Activated CD4-positive, alpha-beta T cell treated with anti-CD3 and anti-CD28 coated beads for 36 hours (primary cell): ENCODE measurements around the gene MAML3. TPM values are rescaled to one million over a fixed set of nuclear protein-coding genes. Genes with fewer than 3 reads are reported as not detected.

Experiments used
- ATAC-seq: fragments of 200-7000 bp; cut with Tn5 transposase; one replicate; pipeline ENCODE4 v1.10.0; 2021; ENCODE audit warnings: mild to moderate bottlenecking, moderate library complexity
- CTCF ChIA-PET: fragments of 350-600 bp; sonication (Branson Sonifier 250); formaldehyde crosslinking; loops from one replicate; lab custom pipeline; 2021; ENCODE audit warnings: antibody characterized with exemption; lab: Charles Lee
- POLR2A ChIA-PET: fragments of 350-600 bp; sonication (Branson Sonifier 250); formaldehyde crosslinking; loops from one replicate; lab custom pipeline; 2021; ENCODE audit warnings: antibody characterized with exemption, inconsistent platforms; lab: Charles Lee
- DNase-seq: peaks from one replicate; pipeline ENCODE4 v3.0.0-alpha.2; 2020
- H3K27ac Mint-ChIP-seq: one replicate; pipeline ENCODE4 v1.8.0; 2021; ENCODE audit warnings: mixed read lengths
- H3K27me3 Mint-ChIP-seq: one replicate; pipeline ENCODE4 v1.8.0; 2021; ENCODE audit warnings: mixed read lengths
- H3K36me3 Mint-ChIP-seq: one replicate; pipeline ENCODE4 v1.8.0; 2021; ENCODE audit warnings: low read depth, mixed read lengths
- H3K4me1 Mint-ChIP-seq: one replicate; pipeline ENCODE4 v1.8.0; 2021; ENCODE audit warnings: mixed read lengths
- H3K4me3 Mint-ChIP-seq: one replicate; pipeline ENCODE4 v1.8.0; 2021; ENCODE audit warnings: mild to moderate bottlenecking, moderate library complexity, mixed read lengths
- H3K9me3 Mint-ChIP-seq: one replicate; pipeline ENCODE4 v1.8.0; 2021; ENCODE audit warnings: low read depth, mixed read lengths
- intact Hi-C, 2 experiments: fragments of 100-400 bp; cut with DNase I in 1 of 2; cut with micrococcal nuclease in 1 of 2; formaldehyde crosslinking; loops; one replicate each; pipeline versions ENCODE4 v1.14.2 to v1.15.1; 2022 to 2024; cut with DNase I, micrococcal nuclease
- total RNA-seq, 2 experiments: library from RNA; stranded (reverse); gene quantifications; one replicate each; pipeline ENCODE4 v1.2.3, GENCODE V29; 2021

The MAML3 gene
- total RNA-seq, 2 experiments from 2014 or later, result 1.6 to 1.9 TPM

DNA sequence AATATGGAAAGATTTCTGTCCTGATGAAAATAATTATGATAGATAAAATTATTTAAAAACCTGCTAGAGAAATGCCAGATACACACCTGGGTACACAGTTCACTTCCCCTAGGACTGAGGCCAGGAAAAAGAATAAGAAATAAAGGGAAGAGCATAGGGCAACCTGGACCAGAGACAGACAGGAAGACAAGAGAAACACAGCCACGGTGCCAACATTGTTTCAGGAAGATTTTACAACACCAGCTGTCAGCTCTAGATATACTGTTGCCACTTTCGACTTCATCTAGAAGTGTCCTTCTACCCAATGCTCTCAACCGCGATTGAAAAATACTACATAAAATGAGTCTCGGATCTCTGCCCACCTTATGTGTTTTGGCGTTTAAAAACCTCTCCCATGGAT, 128.5 kb downstream of the MAML3 start:
- peaks cover 5% of the 10 kb centered on the region for H3K27me3 Mint-ChIP-seq
- no peak for ATAC-seq
- no peak overlapping the region for H3K4me3 Mint-ChIP-seq
- DNase-seq, result no peak
- no peak overlapping the region for H3K27ac Mint-ChIP-seq
- H3K4me1 Mint-ChIP-seq, result no peaks in the 10 kb centered on the region
- CTCF ChIA-PET, result no interaction called here
- POLR2A ChIA-PET, result no interaction called here
- H3K9me3 Mint-ChIP-seq, result no peaks in the 10 kb centered on the region
- H3K36me3 Mint-ChIP-seq, result no peaks in the 10 kb centered on the region
- intact Hi-C loops, result no loop called here

DNA sequence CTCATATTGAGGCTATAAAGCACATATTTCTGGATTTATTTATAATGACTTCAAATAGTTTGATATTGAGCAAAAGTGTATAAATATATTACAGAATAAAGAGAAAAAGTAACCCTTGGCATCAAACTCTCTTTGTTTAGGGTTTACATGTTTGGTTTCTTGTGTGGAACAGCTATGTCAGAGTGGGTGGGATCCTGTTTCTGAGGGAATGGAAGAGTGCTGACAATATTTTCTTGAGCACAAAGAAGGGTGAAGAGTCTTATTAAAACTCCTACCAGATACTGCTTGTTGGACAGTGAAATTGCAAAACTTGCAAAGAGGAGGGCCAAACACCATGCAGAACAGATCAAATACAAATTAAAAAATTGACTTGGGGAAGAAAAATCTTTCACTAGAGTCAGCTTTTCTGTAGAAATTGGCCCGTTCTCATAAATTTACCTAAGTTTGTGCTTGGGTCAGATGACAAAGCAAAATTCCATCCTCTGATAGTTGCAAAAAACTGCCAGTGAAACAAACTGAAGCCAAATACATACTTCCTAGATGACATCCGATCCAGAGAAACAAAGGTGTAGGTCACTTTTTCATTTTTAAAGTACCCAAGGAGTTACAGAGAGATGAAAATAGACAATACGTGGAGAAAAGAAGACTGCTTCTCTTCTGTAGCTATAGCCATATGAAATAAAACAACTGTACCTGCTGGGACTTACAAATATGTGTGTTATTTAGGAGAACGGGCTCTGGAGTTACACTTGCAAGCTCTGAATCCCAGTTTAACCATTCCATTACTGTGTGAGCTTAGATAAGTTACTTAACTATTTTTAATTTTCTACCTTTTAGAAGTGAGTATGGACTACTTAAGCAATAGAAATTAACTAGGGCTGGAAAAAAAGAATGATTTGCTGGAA, 133.3 kb downstream of the MAML3 start:
- intact Hi-C loops, result no loop called here
- no peaks in the 10 kb centered on the region for H3K4me1 Mint-ChIP-seq
- H3K27ac Mint-ChIP-seq, result no peak overlapping the region
- POLR2A ChIA-PET, result interaction anchor here (0.6 kb wide), 1 partner anchor 42 kb away, joined by 3 read pairs; no protein-coding TSS in a partner anchor
- no peaks in the 10 kb centered on the region for H3K9me3 Mint-ChIP-seq
- H3K36me3 Mint-ChIP-seq, result no peaks in the 10 kb centered on the region
- DNase-seq (no peak), ATAC-seq (no peak)
- no peaks in the 10 kb centered on the region for H3K27me3 Mint-ChIP-seq
- CTCF ChIA-PET, result interaction anchor here (0.6 to 2.3 kb wide), 2 partner anchors 14 to 323 kb away, joined by 3 to 7 read pairs; no protein-coding TSS in a partner anchor
- H3K4me3 Mint-ChIP-seq, result no peak overlapping the region

DNA sequence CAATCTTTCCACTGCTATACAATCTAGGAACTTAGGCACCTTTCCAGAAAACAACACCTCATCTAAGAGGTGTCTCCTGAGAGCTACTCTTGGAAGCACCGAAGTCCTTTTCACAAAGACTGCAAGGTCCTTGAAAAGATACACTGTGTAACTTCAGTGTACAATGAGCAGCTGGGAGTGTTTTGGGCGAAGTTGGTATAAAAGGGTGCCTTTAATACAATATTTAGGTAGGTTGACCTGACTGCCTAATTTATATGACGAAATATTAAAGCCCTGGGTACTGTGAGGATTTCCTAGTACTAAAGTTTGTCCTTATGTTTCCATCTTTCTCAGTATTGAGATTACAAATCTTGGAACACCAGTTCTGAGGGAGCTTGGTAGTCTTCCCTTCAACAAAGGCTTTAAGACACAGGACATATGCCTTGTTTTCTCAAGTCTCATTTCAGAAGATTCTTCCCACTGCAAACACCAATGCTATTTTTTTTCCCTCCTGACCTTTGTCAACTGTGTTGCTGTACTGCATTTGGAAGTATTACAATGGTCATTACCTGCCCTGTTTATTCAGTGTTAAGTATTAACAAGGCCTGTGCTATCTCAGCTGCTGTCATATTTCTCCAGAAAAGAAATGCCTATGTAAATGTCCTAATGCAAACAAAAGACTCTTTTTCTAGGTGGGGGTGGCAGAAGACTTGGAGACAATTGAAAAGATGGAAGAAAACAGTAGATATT, 134.2 kb downstream of the MAML3 start:
- H3K4me3 Mint-ChIP-seq, result no peak overlapping the region
- no peaks in the 10 kb centered on the region for H3K9me3 Mint-ChIP-seq
- POLR2A ChIA-PET, result no interaction called here

DNA sequence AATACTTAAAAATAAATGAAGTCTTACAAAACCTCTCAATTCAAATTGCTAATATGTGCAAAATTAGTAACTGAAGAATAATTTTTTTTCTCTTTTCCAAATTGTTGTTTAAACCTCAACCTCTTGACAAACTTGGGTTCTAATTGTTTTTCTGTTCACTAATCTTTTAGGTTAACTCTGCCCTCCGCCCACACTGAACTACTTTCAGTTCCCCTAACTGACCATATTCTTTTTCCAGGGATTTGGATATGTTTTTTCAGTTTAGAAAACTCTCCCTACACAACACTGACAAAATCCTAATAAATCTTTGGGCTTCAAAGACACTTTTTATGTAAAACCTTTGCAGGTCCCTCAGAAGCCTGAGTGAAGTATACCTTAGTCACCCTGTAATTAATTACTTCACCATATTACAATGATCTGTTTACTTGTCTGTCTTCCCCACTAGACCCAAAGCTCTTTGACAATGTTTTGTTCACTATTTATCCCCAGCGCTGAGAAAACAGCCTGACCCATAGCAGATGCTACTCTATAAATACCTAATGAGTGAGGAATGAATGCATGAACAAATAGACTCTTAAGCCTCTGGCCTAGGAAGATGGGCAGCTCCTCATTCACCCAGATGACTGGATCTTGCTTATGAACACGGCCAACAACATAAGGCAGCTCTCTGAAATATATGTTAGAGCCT, 134.9 kb downstream of the MAML3 start:
- no peaks in the 10 kb centered on the region for H3K36me3 Mint-ChIP-seq
- CTCF ChIA-PET, result interaction anchor here (0.6 to 0.9 kb wide), 2 partner anchors 30 to 52 kb away, joined by 3 to 6 read pairs; no protein-coding TSS in a partner anchor
- intact Hi-C loops, result no loop called here

More for the DNA sequence above, 134.2 kb downstream of the MAML3 start:
- CTCF ChIA-PET, result interaction anchor here (0.6 to 2.3 kb wide), 3 partner anchors 15 to 51 kb away, joined by 3 to 7 read pairs (median 6); no protein-coding TSS in a partner anchor
- Mint-ChIP-seq H3K27me3 (no peaks in the 10 kb centered on the region), H3K36me3 (no peaks in the 10 kb centered on the region), H3K4me1 (no peaks in the 10 kb centered on the region), H3K27ac (no peak overlapping the region)
- DNase-seq, result no peak
- intact Hi-C loops, result no loop called here
- ATAC-seq, result no peak

DNA sequence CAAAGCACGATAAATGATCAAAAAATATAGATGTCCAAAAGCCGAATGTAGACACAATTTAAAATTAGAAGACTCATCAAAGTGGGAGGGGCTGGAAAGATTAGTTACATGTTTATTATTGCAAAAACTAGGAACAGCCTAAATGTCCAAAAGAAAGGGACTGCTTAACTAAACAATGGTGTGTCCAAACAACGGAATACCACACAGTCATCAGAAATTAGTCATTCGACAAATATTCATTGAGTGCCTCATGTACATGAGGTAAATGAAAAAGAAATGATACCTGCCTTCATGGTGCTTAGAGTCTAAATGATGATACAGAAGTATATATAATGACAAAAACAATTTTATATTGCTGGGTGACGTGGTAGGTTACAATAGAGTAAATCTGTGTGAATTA, 139.7 kb downstream of the MAML3 start:
- DNase-seq (no peak), ATAC-seq (no peak)
- intact Hi-C loops, result no loop called here
- Mint-ChIP-seq H3K4me1 (peaks cover 9% of the 10 kb centered on the region), H3K27ac (no peak overlapping the region), H3K4me3 (no peak overlapping the region), H3K27me3 (peaks cover 5% of the 10 kb centered on the region), H3K9me3 (no peaks in the 10 kb centered on the region), H3K36me3 (no peaks in the 10 kb centered on the region)
- ChIA-PET POLR2A (no interaction called here), CTCF (interaction anchor here (0.7 to 3.0 kb wide), 4 partner anchors 13 to 839 kb away, joined by 3 to 31 read pairs (median 10); no protein-coding TSS in a partner anchor)

More for the DNA sequence above, 134.9 kb downstream of the MAML3 start:
- Mint-ChIP-seq H3K27ac (no peak overlapping the region), H3K4me1 (no peaks in the 10 kb centered on the region), H3K9me3 (no peaks in the 10 kb centered on the region), H3K27me3 (no peaks in the 10 kb centered on the region), H3K4me3 (no peak overlapping the region)
- no peak for DNase-seq
- POLR2A ChIA-PET, result no interaction called here
- no peak for ATAC-seq

DNA sequence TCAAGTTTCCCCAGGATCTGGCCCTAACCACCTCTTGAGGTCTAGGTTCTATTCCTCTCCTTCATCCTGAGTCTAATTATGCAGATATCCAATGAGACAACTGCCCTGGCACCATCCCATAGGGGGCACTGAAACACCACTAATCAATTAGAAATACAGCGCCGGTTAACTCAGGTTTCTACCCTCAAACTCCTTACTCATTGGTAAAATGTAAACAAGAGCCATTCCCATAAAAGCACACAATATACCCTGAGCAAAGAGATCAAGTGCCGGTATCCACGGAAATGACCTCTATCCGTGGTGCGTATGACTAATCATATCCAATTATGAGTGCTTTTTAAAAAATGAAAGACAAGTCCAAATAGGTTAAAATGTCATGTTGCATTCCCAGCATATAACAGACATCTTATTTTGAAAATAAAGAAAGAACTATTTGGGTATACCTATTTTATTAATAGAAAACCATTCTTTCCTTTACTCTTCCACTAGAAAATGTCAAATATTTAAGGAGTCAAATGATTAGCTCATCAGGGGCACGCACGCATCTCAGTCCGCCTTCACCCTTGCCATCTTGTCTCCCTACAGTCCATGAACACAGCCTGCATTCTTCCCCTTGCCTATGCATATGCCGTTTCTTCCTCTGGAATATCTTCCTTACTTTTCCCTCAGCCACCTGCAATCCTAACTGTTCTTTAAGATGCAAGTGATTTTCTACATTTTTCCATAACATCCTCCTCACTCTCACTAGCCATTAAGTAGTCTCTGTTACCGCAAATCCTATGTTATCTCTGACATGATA, 141.1 kb downstream of the MAML3 start:
- CTCF ChIA-PET, result interaction anchor here (0.6 to 3.0 kb wide), 19 partner anchors 12 to 446 kb away, joined by 3 to 31 read pairs (median 3); partner anchors contain the start of gene SCOC
- POLR2A ChIA-PET, result no interaction called here
- H3K36me3 Mint-ChIP-seq, result no peaks in the 10 kb centered on the region
- peaks cover 5% of the 10 kb centered on the region for H3K27me3 Mint-ChIP-seq
- peaks cover 9% of the 10 kb centered on the region for H3K4me1 Mint-ChIP-seq
- H3K4me3 Mint-ChIP-seq, result no peak overlapping the region
- ATAC-seq, result peak; percentile 73
- DNase-seq, result peak; percentile 64
- intact Hi-C loops, result loop anchor here (1.0 to 2.0 kb wide), 5 partner anchors 140 to 348 kb away; no protein-coding TSS in a partner anchor
- H3K9me3 Mint-ChIP-seq, result no peaks in the 10 kb centered on the region
- H3K27ac Mint-ChIP-seq, result no peak overlapping the region

DNA sequence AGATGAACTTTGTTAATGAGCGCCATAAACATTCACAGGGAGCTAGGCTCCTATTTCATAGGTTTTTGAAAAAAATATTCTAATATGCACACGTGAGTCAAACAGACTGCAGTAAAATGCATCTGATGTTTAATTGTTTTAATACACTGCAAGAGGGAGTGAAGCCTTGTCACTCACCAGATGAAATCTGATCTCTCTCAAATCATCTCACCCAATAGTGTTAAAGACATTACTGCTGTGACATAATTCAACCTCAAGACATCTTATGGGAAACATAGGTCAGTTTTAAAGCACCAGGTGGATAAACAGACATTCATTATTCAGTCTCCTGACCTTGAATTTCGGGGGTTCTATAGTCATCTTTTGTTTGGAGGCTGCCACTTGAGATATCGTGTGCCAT, 148.3 kb downstream of the MAML3 start:
- ChIA-PET CTCF (no interaction called here), POLR2A (no interaction called here)
- Mint-ChIP-seq H3K27me3 (peaks cover 2% of the 10 kb centered on the region), H3K4me3 (no peak overlapping the region), H3K27ac (no peak overlapping the region), H3K4me1 (no peaks in the 10 kb centered on the region), H3K9me3 (no peaks in the 10 kb centered on the region), H3K36me3 (no peaks in the 10 kb centered on the region)
- ATAC-seq (no peak), DNase-seq (no peak)
- intact Hi-C loops, result loop anchor here in 1 of 2 experiments (5.0 kb wide), 1 partner anchor 268 kb away; no protein-coding TSS in a partner anchor

DNA sequence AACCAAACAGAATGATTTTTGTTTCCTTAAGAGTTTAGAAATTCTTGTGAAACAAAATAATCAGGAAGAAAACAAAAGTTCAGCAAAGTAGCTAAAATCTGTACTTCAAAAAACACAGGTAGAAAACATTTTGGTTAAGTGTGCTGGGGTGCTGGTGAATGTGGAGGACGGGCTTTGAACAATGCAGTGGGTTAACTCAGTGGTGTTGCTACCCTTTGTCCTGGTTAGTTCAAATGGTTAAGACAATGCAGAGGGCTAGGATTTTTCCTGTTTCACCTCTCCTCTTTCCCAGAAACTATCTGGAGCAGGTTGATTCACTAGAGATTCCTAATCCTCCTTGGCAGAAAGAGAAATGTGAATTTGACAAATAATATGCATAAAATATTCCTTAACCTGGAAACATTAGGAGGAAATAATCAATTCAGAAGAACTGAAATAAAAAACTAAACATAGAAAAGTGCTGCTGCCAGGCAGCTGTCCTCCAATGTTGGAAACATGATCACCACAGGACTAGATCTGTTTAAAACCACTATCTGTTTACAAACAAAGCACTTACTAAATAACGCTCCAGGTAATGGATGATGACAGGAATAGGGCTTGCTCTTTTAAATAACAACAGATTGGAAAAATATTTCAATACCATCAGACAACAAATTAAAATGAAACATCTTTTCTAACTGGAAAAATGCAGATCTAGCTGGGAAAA, 148.9 kb downstream of the MAML3 start:
- no peak overlapping the region for H3K4me3 Mint-ChIP-seq
- H3K4me1 Mint-ChIP-seq, result no peaks in the 10 kb centered on the region
- ATAC-seq, result no peak
- H3K9me3 Mint-ChIP-seq, result no peaks in the 10 kb centered on the region
- no peak for DNase-seq
- ChIA-PET POLR2A (no interaction called here), CTCF (interaction anchor here (1.1 kb wide), 1 partner anchor 355 kb away, joined by 4 read pairs; no protein-coding TSS in a partner anchor)
- H3K27me3 Mint-ChIP-seq, result peaks cover 2% of the 10 kb centered on the region
- H3K27ac Mint-ChIP-seq, result no peak overlapping the region
- H3K36me3 Mint-ChIP-seq, result no peaks in the 10 kb centered on the region
- intact Hi-C loops, result loop anchor here in 1 of 2 experiments (5.0 kb wide), 1 partner anchor 268 kb away; no protein-coding TSS in a partner anchor

DNA sequence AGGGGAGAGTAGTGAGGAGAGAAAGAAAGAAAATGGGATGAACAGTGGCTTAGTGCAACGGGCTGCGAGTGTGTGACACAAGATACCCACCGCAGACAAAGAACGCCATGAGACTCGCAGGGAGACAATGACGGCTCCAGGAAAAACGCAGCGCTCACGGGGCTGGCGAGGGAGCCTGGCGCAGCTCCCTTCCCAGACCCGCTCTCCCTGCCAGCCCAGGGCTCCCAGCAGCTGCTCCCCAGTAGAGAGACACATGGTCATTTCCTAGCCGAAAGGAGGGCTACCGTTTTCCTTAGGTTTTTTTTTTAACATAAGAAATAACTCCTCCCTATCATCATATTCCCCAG, 149.5 kb downstream of the MAML3 start:
- DNase-seq (no peak), ATAC-seq (no peak)
- peaks cover 2% of the 10 kb centered on the region for H3K27me3 Mint-ChIP-seq
- H3K27ac Mint-ChIP-seq, result no peak overlapping the region
- ChIA-PET CTCF (interaction anchor here (1.1 kb wide), 1 partner anchor 355 kb away, joined by 4 read pairs; no protein-coding TSS in a partner anchor), POLR2A (no interaction called here)
- no peaks in the 10 kb centered on the region for H3K4me1 Mint-ChIP-seq
- no peaks in the 10 kb centered on the region for H3K36me3 Mint-ChIP-seq
- intact Hi-C loops, result no loop called here
- no peak overlapping the region for H3K4me3 Mint-ChIP-seq
- no peaks in the 10 kb centered on the region for H3K9me3 Mint-ChIP-seq
